Upper lobe of left lung (tissue), 6 donors: ENCODE results near the gene HBZ. TPM values are rescaled to one million over a fixed set of nuclear protein-coding genes. Genes with fewer than 3 reads are reported as not detected.
A peak's percentile ranks its signal among the peaks of the same experiment; 100 is the strongest.
"Not testable (repeated sequence)": the region's sequence is repeated elsewhere in the genome, so short reads cannot be mapped to it uniquely, and the experiment has no call there.

Experiments
- ATAC-seq, 2 donors: fragments of 200-7000 bp; cut with Tn5 transposase; one replicate each; pipeline ENCODE4 v1.9.1; 2022; ENCODE audit warnings: mild to moderate bottlenecking in 2 of 2, moderate library complexity in 2 of 2; ENCODE audit not compliant: low FRiP score in 2 of 2
- DNase-seq, 2 donors: peaks; one replicate each; pipeline ENCODE4 v3.0.0-alpha.2; 2019 to 2020
- H3K27ac ChIP-seq, 4 donors: fragments of 200-600 bp; sonication (generic); one replicate each; pipeline ENCODE4 v1.5.1; 2016 to 2019
- H3K27me3 ChIP-seq, 4 donors: fragments of 200-600 bp; sonication (generic); one replicate each; pipeline ENCODE4 v1.5.1; 2017 to 2019
- H3K36me3 ChIP-seq, 4 donors: fragments of 200-600 bp; sonication (generic); one replicate each; pipeline ENCODE4 v1.5.1; 2016 to 2019
- H3K4me1 ChIP-seq, 4 donors: fragments of 200-600 bp; sonication (generic); one replicate each; pipeline ENCODE4 v1.5.1; 2018 to 2019
- H3K4me3 ChIP-seq, 4 donors: fragments of 200-600 bp; sonication (generic); one replicate each; pipeline ENCODE4 v1.5.1; 2017 to 2019; ENCODE audit warnings: mild to moderate bottlenecking in 2 of 4, moderate library complexity in 1 of 4
- H3K9me3 ChIP-seq, 4 donors: fragments of 200-600 bp; sonication (generic); one replicate each; pipeline ENCODE4 v1.5.1; 2018 to 2019
- CTCF ChIP-seq, 6 experiments: fragments of 450-650 bp in 4 of 6; fragments of 200-600 bp in 2 of 6; sonication (generic) in 2 of 6; IDR thresholded peaks; one replicate each; pipeline ENCODE4 v1.5.1; 2016 to 2019; ENCODE audit warnings: antibody characterized with exemption in 6 of 6
- EP300 ChIP-seq, 4 donors: sonication (generic); formaldehyde crosslinking; IDR thresholded peaks; one replicate each; pipeline ENCODE4 v1.5.1; 2017; ENCODE audit warnings: antibody characterized with exemption in 4 of 4, control low read depth in 2 of 4
- POLR2A ChIP-seq, 4 donors: fragments of 450-650 bp; IDR thresholded peaks; one replicate each; pipeline ENCODE4 v1.5.1; 2016 to 2017; ENCODE audit warnings: antibody characterized with exemption in 4 of 4, mild to moderate bottlenecking in 2 of 4
- POLR2AphosphoS5 ChIP-seq, 2 donors: sonication (generic); formaldehyde crosslinking; IDR thresholded peaks; one replicate each; pipeline ENCODE4 v1.5.1; 2017; ENCODE audit warnings: antibody characterized with exemption in 2 of 2
- WGBS, 2 donors: methylation state at CpG; one replicate each; pipeline ENCODE4 v1.1.5; 2017 to 2018; 5-methylcytosine and 5-hydroxymethylcytosine counted together
- total RNA-seq, 6 donors: library from RNA; depleted of rRNA in 4 of 6; stranded (reverse); fragments of >200 nt in 4 of 6; gene quantifications; one replicate each; pipeline versions ENCODE4 v1.1.0 to v1.2.1, GENCODE V29; 2016 to 2021
- donor health status: DM: no; HTN: no; CAD: no; lungs with moderate emphysema.
- donor health status: DM: no; HTN: yes; CAD: no; lungs with severe emphysema.

Gene HBZ
- total RNA-seq, 6 donors from 2014 or later: 1.1 to 1.2 TPM; not detected in 4

GRCh38 chr16:154217-155030, 2.0 kb downstream of the HBZ start:
- H3K27me3 ChIP-seq: peaks cover 0 to 6% (median 4%) of the 10 kb centered on the region in 4 donors

GRCh38 chr16:155031-155398, 2.6 kb downstream of the HBZ start:
- Histone ChIP-seq H3K4me1 (peaks cover 8 to 11% (median 10%) of the 10 kb centered on the region in 4 donors), H3K27me3 (peaks cover 0 to 6% (median 4%) of the 10 kb centered on the region in 4 donors), H3K4me3 (peak overlapping the region in 2 of 4 donors; percentile 57 to 61), H3K9me3 (no peaks in the 10 kb centered on the region), H3K36me3 (no peaks in the 10 kb centered on the region), H3K27ac (no peak overlapping the region)
- no peak for TF ChIP-seq POLR2A (IDR thresholded peaks at IDR 0.05)
- TF ChIP-seq POLR2AphosphoS5 (IDR thresholded peaks at IDR 0.05): no peak
- TF ChIP-seq EP300 (IDR thresholded peaks at IDR 0.05): no peak
- no peak for TF ChIP-seq CTCF (IDR thresholded peaks at IDR 0.05)
- 64 to 70% methylated on average over 7 of the region's 7 CpGs for WGBS, 2 donors
- DNase-seq (no peak), ATAC-seq (no peak)

More at GRCh38 chr16:154217-155030, 2.0 kb downstream of the HBZ start:
- TF ChIP-seq EP300 (IDR thresholded peaks at IDR 0.05): no peak
- TF ChIP-seq CTCF (IDR thresholded peaks at IDR 0.05): no peak
- TF ChIP-seq POLR2A (IDR thresholded peaks at IDR 0.05): no peak
- TF ChIP-seq POLR2AphosphoS5 (IDR thresholded peaks at IDR 0.05): no peak
- DNase-seq (peak in 1 of 2 donors; percentile 87), ATAC-seq (peak in 1 of 2 donors; percentile 49)
- Histone ChIP-seq H3K4me1 (peaks cover 8 to 11% (median 10%) of the 10 kb centered on the region in 4 donors), H3K4me3 (peak overlapping the region; percentile 13 to 61 (median 44)), H3K36me3 (no peaks in the 10 kb centered on the region), H3K9me3 (no peaks in the 10 kb centered on the region), H3K27ac (peak overlapping the region in 1 of 4 donors; percentile 46)
- WGBS, 2 donors: 2 to 3% methylated on average over 10 to 41 of the region's 59 CpGs

- Histone ChIP-seq H3K4me3 (no peak overlapping the region), H3K36me3 (no peaks in the 10 kb centered on the region), H3K9me3 (no peaks in the 10 kb centered on the region), H3K4me1 (peaks cover 7 to 9% (median 8%) of the 10 kb centered on the region in 4 donors), H3K27me3 (peaks cover 0 to 5% (median 4%) of the 10 kb centered on the region in 4 donors), H3K27ac (no peak overlapping the region)
- no peak for DNase-seq
- 36 to 37% methylated on average over 6 of the region's 6 CpGs for WGBS, 2 donors
- TF ChIP-seq POLR2A (IDR thresholded peaks at IDR 0.05) (no peak), CTCF (IDR thresholded peaks at IDR 0.05) (no peak), EP300 (IDR thresholded peaks at IDR 0.05) (no peak), POLR2AphosphoS5 (IDR thresholded peaks at IDR 0.05) (no peak)
- no peak for ATAC-seq
Observed at GRCh38 chr16:159136-159849, 6.8 kb downstream of the HBZ start.

- WGBS, 2 donors: 82% methylated on average over 6 of the region's 20 CpGs; no CpG with 5 or more reads in 1 of the 2 donors
- H3K4me3 ChIP-seq, DNase-seq, H3K36me3 ChIP-seq, H3K9me3 ChIP-seq, ATAC-seq, H3K4me1 ChIP-seq, H3K27me3 ChIP-seq, H3K27ac ChIP-seq: not testable (repeated sequence)
Observed at GRCh38 chr16:160242-160641, 7.8 kb downstream of the HBZ start.

GRCh38 chr16:160691-161190, 8.3 kb downstream of the HBZ start:
- no peak overlapping the region for H3K27ac ChIP-seq
- WGBS, 2 donors: 49 to 64% methylated on average over 7 to 14 of the region's 18 CpGs
- ATAC-seq: no peak
- peaks cover 0 to 9% (median 5%) of the 10 kb centered on the region in 4 donors for H3K27me3 ChIP-seq
- no peak for TF ChIP-seq POLR2A (IDR thresholded peaks at IDR 0.05)
- no peak for TF ChIP-seq POLR2AphosphoS5 (IDR thresholded peaks at IDR 0.05)
- no peak for DNase-seq
- no peaks in the 10 kb centered on the region for H3K9me3 ChIP-seq
- H3K4me1 ChIP-seq: peaks cover 9% of the 10 kb centered on the region in 4 donors
- no peaks in the 10 kb centered on the region for H3K36me3 ChIP-seq
- no peak overlapping the region for H3K4me3 ChIP-seq
